CD8-positive, alpha-beta memory T cell (primary cell): Measurements from ENCODE around the gene KMT5B. TPM values are rescaled to one million over a fixed set of nuclear protein-coding genes. Genes with fewer than 3 reads are reported as not detected.

Experiments
- CTCF ChIA-PET: fragments of 350-600 bp; sonication (Branson Sonifier 250); formaldehyde crosslinking; loops from one replicate; lab custom pipeline; 2021; ENCODE audit warnings: antibody characterized with exemption; lab: Charles Lee
- POLR2A ChIA-PET: fragments of 350-600 bp; sonication (Branson Sonifier 250); formaldehyde crosslinking; loops from one replicate; lab custom pipeline; 2021; ENCODE audit warnings: antibody characterized with exemption; lab: Charles Lee
- DNase-seq, 5 donors: peaks; one replicate each; pipeline versions ENCODE4 v3.0.0 to v3.0.0-alpha.2; 2020 to 2022; ENCODE audit warnings: mixed read lengths in 1 of 5
- H3K27ac ChIP-seq: one replicate; pipeline ENCODE4 v1.7.0; 2013; ENCODE audit warnings: low read depth, mild to moderate bottlenecking, low read length, moderate library complexity
- H3K27me3 ChIP-seq: 2 replicates; pipeline ENCODE4 v1.7.0; 2013; ENCODE audit warnings: low read length, mild to moderate bottlenecking; ENCODE audit not compliant: insufficient read depth, poor library complexity, severe bottlenecking
- H3K36me3 ChIP-seq: 2 replicates; pipeline ENCODE4 v1.7.0; 2013; ENCODE audit warnings: mild to moderate bottlenecking, low read length, moderate library complexity; ENCODE audit not compliant: insufficient read depth
- H3K4me1 ChIP-seq: 2 replicates; pipeline ENCODE4 v1.7.0; 2013; ENCODE audit warnings: mild to moderate bottlenecking, low read length, moderate library complexity; ENCODE audit not compliant: insufficient read depth
- H3K4me3 ChIP-seq: 2 replicates; pipeline ENCODE4 v1.7.0; 2013; ENCODE audit warnings: mild to moderate bottlenecking, low read length
- H3K9me3 ChIP-seq: 2 replicates; pipeline ENCODE4 v1.7.0; 2013; ENCODE audit warnings: mild to moderate bottlenecking, low read length
- H3K27ac Mint-ChIP-seq, 8 donors: one replicate each; pipeline ENCODE4 v1.8.0; 2020 to 2021; ENCODE audit warnings: mixed read lengths in 8 of 8, mild to moderate bottlenecking in 6 of 8, inconsistent platforms in 3 of 8, moderate library complexity in 3 of 8
- H3K27me3 Mint-ChIP-seq, 2 donors: one replicate each; pipeline ENCODE4 v1.8.0; 2020 to 2021; ENCODE audit warnings: mixed read lengths in 2 of 2, mild to moderate bottlenecking in 1 of 2, moderate library complexity in 1 of 2
- H3K36me3 Mint-ChIP-seq, 3 donors: one replicate each; pipeline ENCODE4 v1.8.0; 2020 to 2021; ENCODE audit warnings: mixed read lengths in 3 of 3, inconsistent platforms in 1 of 3, mild to moderate bottlenecking in 1 of 3
- H3K4me1 Mint-ChIP-seq, 3 donors: one replicate each; pipeline ENCODE4 v1.8.0; 2020 to 2021; ENCODE audit warnings: mixed read lengths in 3 of 3, inconsistent platforms in 1 of 3, mild to moderate bottlenecking in 1 of 3
- H3K4me3 Mint-ChIP-seq, 7 donors: one replicate each; pipeline ENCODE4 v1.8.0; 2020 to 2021; ENCODE audit warnings: mixed read lengths in 7 of 7, mild to moderate bottlenecking in 6 of 7, moderate library complexity in 4 of 7, inconsistent platforms in 2 of 7
- H3K9me3 Mint-ChIP-seq, 5 donors: one replicate each; pipeline ENCODE4 v1.8.0; 2020 to 2022; ENCODE audit warnings: mixed read lengths in 5 of 5, mild to moderate bottlenecking in 3 of 5, moderate library complexity in 2 of 5, inconsistent platforms in 1 of 5
- polyA plus RNA-seq: library from polyadenylated mRNA; unstranded; fragments of 300-500 nt; fragmentation: Illumina TruSeq; gene quantifications from one replicate; pipeline ENCODE4 v1.2.3, GENCODE V29; 2021
- total RNA-seq, 2 experiments: library from RNA; stranded (reverse); gene quantifications; one replicate each; pipeline ENCODE4 v1.2.3, GENCODE V29; 2021

The KMT5B gene
- total and polyA plus RNA-seq, 3 experiments from 2014 or later = 21.9 to 49.1 (median 22.6) TPM

- ChIA-PET CTCF (no interaction called here), POLR2A (no interaction called here)
- no peak for DNase-seq
- Mint-ChIP-seq H3K9me3 (no peaks in the 10 kb centered on the region), H3K4me3 (peak overlapping the region in 2 of 7 donors; percentile 15 to 32), H3K4me1 (peaks cover 59 to 91% (median 78%) of the 10 kb centered on the region in 3 donors), H3K27ac (peak overlapping the region in 1 of 8 donors; percentile 73), H3K27me3 (peaks cover 0 to 1% of the 10 kb centered on the region in 2 donors), H3K36me3 (peaks cover 0 to 5% (median 2%) of the 10 kb centered on the region in 3 donors)
- Histone ChIP-seq H3K4me3 (no peak overlapping the region), H3K36me3 (no peaks in the 10 kb centered on the region), H3K4me1 (peaks cover 56% of the 10 kb centered on the region), H3K27ac (no peak overlapping the region), H3K9me3 (no peaks in the 10 kb centered on the region), H3K27me3 (no peaks in the 10 kb centered on the region)
These were observed 10.9 kb downstream of the KMT5B start for GRCh38 chr11:68202165-68202564.

GRCh38 chr11:68201492-68201891 lies 11.6 kb downstream of the KMT5B start:
- H3K9me3 Mint-ChIP-seq = no peaks in the 10 kb centered on the region
- no peak overlapping the region for H3K27ac ChIP-seq
- peaks cover 57 to 86% (median 74%) of the 10 kb centered on the region in 3 donors for H3K4me1 Mint-ChIP-seq
- CTCF ChIA-PET = no interaction called here
- H3K9me3 ChIP-seq = no peaks in the 10 kb centered on the region
- no peak for DNase-seq
- peaks cover 55% of the 10 kb centered on the region for H3K4me1 ChIP-seq
- no peak overlapping the region for H3K27ac Mint-ChIP-seq
- no peaks in the 10 kb centered on the region for H3K36me3 ChIP-seq
- no peak overlapping the region for H3K4me3 ChIP-seq
- H3K4me3 Mint-ChIP-seq = no peak overlapping the region
- peaks cover 0 to 1% of the 10 kb centered on the region in 2 donors for H3K27me3 Mint-ChIP-seq
- peaks cover 0 to 5% (median 2%) of the 10 kb centered on the region in 3 donors for H3K36me3 Mint-ChIP-seq
- H3K27me3 ChIP-seq = no peaks in the 10 kb centered on the region
- POLR2A ChIA-PET = no interaction called here

GRCh38 chr11:68200639-68201038 lies 12.5 kb downstream of the KMT5B start:
- H3K4me3 Mint-ChIP-seq = no peak overlapping the region
- no peak overlapping the region for H3K27ac ChIP-seq
- H3K4me1 Mint-ChIP-seq = peaks cover 55 to 88% (median 74%) of the 10 kb centered on the region in 3 donors
- peaks cover 0 to 5% (median 2%) of the 10 kb centered on the region in 3 donors for H3K36me3 Mint-ChIP-seq
- peak overlapping the region in 1 of 8 donors; percentile 24 for H3K27ac Mint-ChIP-seq
- no peaks in the 10 kb centered on the region for H3K9me3 Mint-ChIP-seq
- H3K36me3 ChIP-seq = no peaks in the 10 kb centered on the region
- no peaks in the 10 kb centered on the region for H3K9me3 ChIP-seq
- ChIA-PET POLR2A (no interaction called here), CTCF (no interaction called here)
- H3K4me1 ChIP-seq = peaks cover 48% of the 10 kb centered on the region
- no peaks in the 10 kb centered on the region for H3K27me3 ChIP-seq
- no peak overlapping the region for H3K4me3 ChIP-seq
- H3K27me3 Mint-ChIP-seq = peaks cover 0 to 1% of the 10 kb centered on the region in 2 donors
- DNase-seq = no peak

GRCh38 chr11:68199295-68199987 lies 13.7 kb downstream of the KMT5B start:
- H3K4me1 Mint-ChIP-seq = peaks cover 62 to 90% (median 82%) of the 10 kb centered on the region in 3 donors
- Histone ChIP-seq H3K27ac (no peak overlapping the region), H3K27me3 (no peaks in the 10 kb centered on the region), H3K4me3 (no peak overlapping the region), H3K9me3 (no peaks in the 10 kb centered on the region), H3K36me3 (no peaks in the 10 kb centered on the region), H3K4me1 (peaks cover 50% of the 10 kb centered on the region)
- no peaks in the 10 kb centered on the region for H3K9me3 Mint-ChIP-seq
- POLR2A ChIA-PET = no interaction called here
- H3K4me3 Mint-ChIP-seq = peak overlapping the region in 3 of 7 donors; percentile 13 to 79 (median 19)
- DNase-seq = no peak
- CTCF ChIA-PET = no interaction called here
- H3K27ac Mint-ChIP-seq = peak overlapping the region in 2 of 8 donors; percentile 46 to 47
- peaks cover 0 to 1% of the 10 kb centered on the region in 2 donors for H3K27me3 Mint-ChIP-seq
- H3K36me3 Mint-ChIP-seq = peaks cover 0 to 10% (median 2%) of the 10 kb centered on the region in 3 donors

- H3K4me1 Mint-ChIP-seq = peaks cover 72 to 93% (median 87%) of the 10 kb centered on the region in 3 donors
- CTCF ChIA-PET = no interaction called here
These were observed 16.9 kb downstream of the KMT5B start for GRCh38 chr11:68196219-68196618.

GRCh38 chr11:68194675-68195294 lies 18.3 kb downstream of the KMT5B start:
- Histone ChIP-seq H3K27ac (no peak overlapping the region), H3K27me3 (no peaks in the 10 kb centered on the region), H3K36me3 (no peaks in the 10 kb centered on the region), H3K9me3 (no peaks in the 10 kb centered on the region), H3K4me3 (no peak overlapping the region), H3K4me1 (peaks cover 42% of the 10 kb centered on the region)
- Mint-ChIP-seq H3K9me3 (no peaks in the 10 kb centered on the region), H3K27ac (peak overlapping the region in 1 of 8 donors; percentile 33), H3K4me1 (peaks cover 61 to 89% (median 77%) of the 10 kb centered on the region in 3 donors), H3K27me3 (peaks cover 0 to 1% of the 10 kb centered on the region in 2 donors), H3K4me3 (no peak overlapping the region), H3K36me3 (peaks cover 0 to 13% (median 2%) of the 10 kb centered on the region in 3 donors)
- DNase-seq = no peak
- CTCF ChIA-PET = interaction anchor here (1.2 to 1.3 kb wide), 2 partner anchors 12 to 14 kb away, joined by 3 read pairs; no protein-coding TSS in a partner anchor
- POLR2A ChIA-PET = no interaction called here

More at GRCh38 chr11:68196219-68196618, 16.9 kb downstream of the KMT5B start:
- Histone ChIP-seq H3K4me3 (no peak overlapping the region), H3K4me1 (peaks cover 56% of the 10 kb centered on the region), H3K27me3 (no peaks in the 10 kb centered on the region), H3K9me3 (no peaks in the 10 kb centered on the region), H3K36me3 (no peaks in the 10 kb centered on the region), H3K27ac (no peak overlapping the region)
- Mint-ChIP-seq H3K27ac (peak overlapping the region in 1 of 8 donors; percentile 10), H3K9me3 (no peaks in the 10 kb centered on the region), H3K27me3 (peaks cover 0 to 1% of the 10 kb centered on the region in 2 donors), H3K4me3 (no peak overlapping the region), H3K36me3 (peaks cover 0 to 10% (median 2%) of the 10 kb centered on the region in 3 donors)
- DNase-seq = no peak
- POLR2A ChIA-PET = no interaction called here

- Histone ChIP-seq H3K4me1 (peaks cover 29% of the 10 kb centered on the region), H3K27me3 (no peaks in the 10 kb centered on the region), H3K9me3 (no peaks in the 10 kb centered on the region), H3K4me3 (no peak overlapping the region), H3K27ac (no peak overlapping the region), H3K36me3 (no peaks in the 10 kb centered on the region)
- Mint-ChIP-seq H3K27me3 (no peaks in the 10 kb centered on the region), H3K4me3 (peak overlapping the region in 2 of 7 donors; percentile 2 to 4), H3K27ac (peak overlapping the region in 7 of 8 donors; percentile 0 to 55 (median 19)), H3K9me3 (no peaks in the 10 kb centered on the region), H3K36me3 (peaks cover 0 to 14% (median 3%) of the 10 kb centered on the region in 3 donors), H3K4me1 (peaks cover 49 to 79% (median 68%) of the 10 kb centered on the region in 3 donors)
- no peak for DNase-seq
- CTCF ChIA-PET = no interaction called here
- POLR2A ChIA-PET = no interaction called here
These were observed 20.1 kb downstream of the KMT5B start for GRCh38 chr11:68193018-68193417.
